Neural progenitor cell (in vitro differentiated cells): Measurements from ENCODE around the gene RAB34. TPM values are rescaled to one million over a fixed set of nuclear protein-coding genes. Genes with fewer than 3 reads are reported as not detected.
"Not testable (repeated sequence)": the region's sequence is repeated elsewhere in the genome, so short reads cannot be mapped to it uniquely, and the experiment has no call there.

ENCODE experiments used
- DNase-seq: peaks from one replicate; pipeline ENCODE4 v3.0.0-alpha.2; 2016; ENCODE audit warnings: low spot score
- H2AFZ ChIP-seq: fragments of 200-600 bp; sonication (generic); replicated peaks from 2 replicates; pipeline ENCODE4 v1.6.1; 2016; ENCODE audit warnings: antibody characterized with exemption
- H3F3A ChIP-seq: fragments of 200-600 bp; sonication (generic); 2 replicates; pipeline ENCODE4 v1.6.1; 2016; ENCODE audit warnings: antibody characterized with exemption, low read depth
- H3K27ac ChIP-seq: fragments of 200-600 bp; sonication (generic); 2 replicates; pipeline ENCODE4 v1.5.1; 2016; ENCODE audit warnings: mild to moderate bottlenecking
- H3K27me3 ChIP-seq: fragments of 200-600 bp; sonication (generic); 2 replicates; pipeline ENCODE4 v1.6.1; 2016; ENCODE audit warnings: mild to moderate bottlenecking, moderate library complexity
- H3K36me3 ChIP-seq: fragments of 200-600 bp; sonication (generic); 2 replicates; pipeline ENCODE4 v1.5.1; 2016
- H3K4me1 ChIP-seq: fragments of 200-600 bp; sonication (generic); 2 replicates; pipeline ENCODE4 v1.6.1; 2016; ENCODE audit warnings: mixed run types
- H3K4me2 ChIP-seq: fragments of 200-600 bp; sonication (generic); 2 replicates; pipeline ENCODE4 v1.6.1; 2016
- H3K4me3 ChIP-seq: fragments of 200-600 bp; sonication (generic); 2 replicates; pipeline ENCODE4 v1.5.1; 2016
- H3K79me2 ChIP-seq: fragments of 200-600 bp; sonication (generic); 2 replicates; pipeline ENCODE4 v1.6.1; 2016; ENCODE audit warnings: low read depth
- H3K9ac ChIP-seq: fragments of 200-600 bp; sonication (generic); 2 replicates; pipeline ENCODE4 v1.6.1; 2016
- H3K9me3 ChIP-seq: fragments of 200-600 bp; sonication (generic); 2 replicates; pipeline ENCODE4 v1.5.1; 2016; ENCODE audit warnings: low read depth
- H4K20me1 ChIP-seq: fragments of 200-600 bp; sonication (generic); 2 replicates; pipeline ENCODE4 v1.6.1; 2016; ENCODE audit warnings: low read depth
- H3K27ac Mint-ChIP-seq: 3 replicates; pipeline ENCODE4 v1.8.0; 2021; ENCODE audit warnings: mixed read lengths
- H3K27me3 Mint-ChIP-seq: 2 replicates; pipeline ENCODE4 v1.8.0; 2022; ENCODE audit warnings: low read depth, mild to moderate bottlenecking, inconsistent platforms, moderate library complexity, mixed read lengths; ENCODE audit not compliant: insufficient read depth
- H3K36me3 Mint-ChIP-seq: 3 replicates; pipeline ENCODE4 v1.8.0; 2021; ENCODE audit warnings: mixed read lengths
- H3K4me1 Mint-ChIP-seq: 3 replicates; pipeline ENCODE4 v1.8.0; 2021; ENCODE audit warnings: mixed read lengths
- H3K4me3 Mint-ChIP-seq: 3 replicates; pipeline ENCODE4 v1.8.0; 2021; ENCODE audit warnings: mild to moderate bottlenecking, moderate library complexity, mixed read lengths
- H3K9me3 Mint-ChIP-seq: 3 replicates; pipeline ENCODE4 v1.8.0; 2020; ENCODE audit warnings: mixed read lengths
- EZH2 ChIP-seq: fragments of 200-600 bp; sonication (generic); IDR thresholded peaks from 2 replicates; pipeline ENCODE4 v1.6.1; 2017; ENCODE audit warnings: antibody characterized with exemption, mild to moderate bottlenecking, moderate library complexity
- EZH2phosphoT487 ChIP-seq: fragments of 200-600 bp; sonication (generic); IDR thresholded peaks from 2 replicates; pipeline ENCODE4 v1.6.1; 2017; ENCODE audit warnings: antibody characterized with exemption
- total RNA-seq: library from RNA; depleted of rRNA; stranded (reverse); fragments of >200 nt; gene quantifications from 2 replicates; pipeline ENCODE4 v1.2.3, GENCODE V29; 2015; ENCODE audit warnings: low replicate concordance
- TF ChIP-seq, protein P1 (sequence below): fragments of 200-600 bp; sonication (generic); IDR thresholded peaks from 2 replicates; pipeline ENCODE4 v1.5.1; 2017; ENCODE audit warnings: antibody characterized with exemption, mild to moderate bottlenecking

Gene RAB34
- total RNA-seq, 1 donor from 2014 or later: 82.8 TPM

DNA sequence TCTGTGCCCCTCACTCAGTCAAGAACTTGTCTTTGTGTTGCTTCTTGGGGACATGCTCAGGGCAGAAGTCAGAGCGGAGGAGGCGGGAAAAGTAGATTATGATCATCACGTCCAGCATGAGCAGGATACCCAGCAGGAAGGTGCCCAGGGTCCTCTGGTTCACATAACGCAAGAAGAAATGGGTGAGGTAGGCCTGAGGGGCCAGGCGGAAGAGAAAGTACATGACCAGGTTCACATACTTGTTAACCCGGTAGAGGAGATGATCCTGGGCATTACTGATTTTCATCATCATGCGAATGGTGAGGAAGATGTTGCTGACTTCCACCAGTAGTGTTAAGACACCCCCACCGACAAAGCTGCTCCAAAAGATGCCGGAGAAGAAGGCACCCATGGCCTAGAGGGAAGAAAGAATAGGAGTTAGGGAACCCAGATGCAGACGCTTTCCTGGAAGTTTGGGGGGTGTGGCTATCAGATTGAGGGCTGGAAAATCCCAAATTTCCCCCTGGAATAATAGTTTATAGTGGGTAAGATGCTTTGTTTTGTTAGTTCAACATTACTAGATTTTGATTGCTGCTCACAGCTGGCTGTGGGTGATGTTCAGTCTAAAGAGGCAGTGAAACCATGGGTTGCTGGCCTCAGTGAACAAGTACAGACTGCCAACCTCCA lies 7.0 kb upstream of the RAB34 start:
- no peak for DNase-seq
- H3K27me3 Mint-ChIP-seq: no peaks in the 10 kb centered on the region
- peak overlapping the region; percentile 85 for H3K4me2 ChIP-seq
- H3K4me3 ChIP-seq: peak overlapping the region; percentile 69
- H3K36me3 ChIP-seq: peaks cover 7% of the 10 kb centered on the region
- peak overlapping the region; percentile 90 for H3K4me3 Mint-ChIP-seq
- H3K27me3 ChIP-seq: no peaks in the 10 kb centered on the region
- H3K9me3 Mint-ChIP-seq: no peaks in the 10 kb centered on the region
- H3F3A ChIP-seq: peaks cover 83% of the 10 kb centered on the region
- no peaks in the 10 kb centered on the region for H3K9me3 ChIP-seq
- TF ChIP-seq, protein P1, sequence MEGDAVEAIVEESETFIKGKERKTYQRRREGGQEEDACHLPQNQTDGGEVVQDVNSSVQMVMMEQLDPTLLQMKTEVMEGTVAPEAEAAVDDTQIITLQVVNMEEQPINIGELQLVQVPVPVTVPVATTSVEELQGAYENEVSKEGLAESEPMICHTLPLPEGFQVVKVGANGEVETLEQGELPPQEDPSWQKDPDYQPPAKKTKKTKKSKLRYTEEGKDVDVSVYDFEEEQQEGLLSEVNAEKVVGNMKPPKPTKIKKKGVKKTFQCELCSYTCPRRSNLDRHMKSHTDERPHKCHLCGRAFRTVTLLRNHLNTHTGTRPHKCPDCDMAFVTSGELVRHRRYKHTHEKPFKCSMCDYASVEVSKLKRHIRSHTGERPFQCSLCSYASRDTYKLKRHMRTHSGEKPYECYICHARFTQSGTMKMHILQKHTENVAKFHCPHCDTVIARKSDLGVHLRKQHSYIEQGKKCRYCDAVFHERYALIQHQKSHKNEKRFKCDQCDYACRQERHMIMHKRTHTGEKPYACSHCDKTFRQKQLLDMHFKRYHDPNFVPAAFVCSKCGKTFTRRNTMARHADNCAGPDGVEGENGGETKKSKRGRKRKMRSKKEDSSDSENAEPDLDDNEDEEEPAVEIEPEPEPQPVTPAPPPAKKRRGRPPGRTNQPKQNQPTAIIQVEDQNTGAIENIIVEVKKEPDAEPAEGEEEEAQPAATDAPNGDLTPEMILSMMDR: no peak
- TF ChIP-seq EZH2phosphoT487: no peak
- no peak for TF ChIP-seq EZH2
- peaks cover 58% of the 10 kb centered on the region for H4K20me1 ChIP-seq
- no peak overlapping the region for H3K9ac ChIP-seq
- no peak overlapping the region for H3K27ac ChIP-seq
- peaks cover 26% of the 10 kb centered on the region for H3K36me3 Mint-ChIP-seq
- H2AFZ ChIP-seq: no peak overlapping the region
- H3K27ac Mint-ChIP-seq: no peak overlapping the region
- peaks cover 53% of the 10 kb centered on the region for H3K79me2 ChIP-seq
- peaks cover 57% of the 10 kb centered on the region for H3K4me1 Mint-ChIP-seq
- H3K4me1 ChIP-seq: peaks cover 36% of the 10 kb centered on the region

DNA sequence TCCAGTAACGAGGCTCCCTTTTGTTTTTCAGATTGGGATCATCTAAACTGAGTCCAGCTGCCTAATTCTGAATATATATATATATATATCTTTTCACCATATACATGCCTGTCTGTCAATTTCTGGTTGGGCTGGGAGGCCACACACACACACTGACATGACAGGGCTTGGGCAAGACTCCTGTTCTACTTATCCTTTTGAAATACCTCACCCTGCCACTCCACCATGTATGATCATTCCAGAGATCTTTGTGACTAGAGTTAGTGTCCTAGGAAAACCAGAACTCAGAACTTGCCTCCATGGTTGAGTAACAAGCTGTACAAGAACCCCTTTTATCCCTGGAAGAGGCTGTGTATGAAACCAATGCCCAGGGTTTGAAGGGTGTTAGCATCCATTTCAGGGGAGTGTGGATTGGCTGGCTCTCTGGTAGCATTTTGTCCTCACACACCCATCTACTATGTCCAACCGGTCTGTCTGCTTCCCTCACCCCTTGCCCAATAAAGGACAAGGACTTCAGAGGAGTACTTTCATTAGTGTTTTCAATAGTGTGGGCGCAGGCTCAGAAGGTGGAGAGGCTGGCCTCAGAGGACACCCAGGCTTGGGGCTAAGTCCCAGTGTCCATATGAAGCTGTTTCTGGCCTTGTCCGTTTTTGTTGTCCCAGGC lies 6.3 kb upstream of the RAB34 start:
- H3K4me2 ChIP-seq, H3K27me3 ChIP-seq, H3K36me3 ChIP-seq, H3K27ac ChIP-seq, H3K27me3 Mint-ChIP-seq, H2AFZ ChIP-seq, DNase-seq, H3K27ac Mint-ChIP-seq, H3K9me3 Mint-ChIP-seq, H3K4me3 ChIP-seq, H3K9ac ChIP-seq, H3K9me3 ChIP-seq: not testable (repeated sequence)
- H3K36me3 Mint-ChIP-seq: peaks cover 26% of the 10 kb centered on the region
- Histone ChIP-seq H3K4me1 (peaks cover 36% of the 10 kb centered on the region), H4K20me1 (peaks cover 58% of the 10 kb centered on the region), H3K79me2 (peaks cover 53% of the 10 kb centered on the region), H3F3A (peaks cover 87% of the 10 kb centered on the region)
- peaks cover 59% of the 10 kb centered on the region for H3K4me1 Mint-ChIP-seq
- peak overlapping the region; percentile 90 for H3K4me3 Mint-ChIP-seq

DNA sequence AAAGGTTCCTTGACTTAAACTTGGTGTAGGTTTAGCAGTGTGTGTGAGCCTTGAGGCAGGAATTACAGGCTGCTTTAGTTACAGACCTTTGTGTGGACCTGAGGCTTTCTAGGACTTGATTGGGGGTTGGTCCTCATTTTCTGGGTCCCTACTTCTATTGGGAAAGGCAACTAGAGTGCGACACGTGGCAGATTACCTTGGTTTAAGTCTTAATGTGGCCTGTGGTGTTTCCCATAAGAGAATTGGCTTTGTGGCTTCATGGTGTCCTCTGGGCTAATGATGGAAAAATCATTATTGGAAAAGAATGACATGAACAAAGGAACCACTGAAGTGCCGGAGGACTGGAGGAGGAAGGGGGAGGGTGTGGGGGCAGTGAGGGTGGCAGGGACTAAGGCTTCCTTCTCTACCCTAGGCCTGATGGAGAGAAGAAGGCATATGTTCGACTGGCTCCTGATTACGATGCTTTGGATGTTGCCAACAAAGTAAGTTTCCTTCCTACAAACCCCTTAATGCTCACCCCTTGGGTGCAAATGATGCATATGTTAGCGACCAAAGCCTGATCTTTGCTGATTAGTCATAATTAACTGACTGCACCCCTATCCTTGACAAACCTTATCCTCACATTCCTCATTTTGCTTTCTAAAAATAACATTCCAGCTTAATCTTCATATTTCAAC lies 5.6 kb upstream of the RAB34 start:
- H3K4me1 ChIP-seq: peaks cover 42% of the 10 kb centered on the region

More for the DNA sequence above, 5.6 kb upstream of the RAB34 start:
- Histone ChIP-seq H3K4me3 (no peak overlapping the region), H3F3A (peaks cover 90% of the 10 kb centered on the region), H4K20me1 (peaks cover 58% of the 10 kb centered on the region), H3K9ac (no peak overlapping the region), H2AFZ (no peak overlapping the region), H3K9me3 (no peaks in the 10 kb centered on the region), H3K27me3 (no peaks in the 10 kb centered on the region), H3K36me3 (peaks cover 7% of the 10 kb centered on the region), H3K27ac (no peak overlapping the region), H3K79me2 (peaks cover 53% of the 10 kb centered on the region), H3K4me2 (no peak overlapping the region)
- peak overlapping the region; percentile 28 for H3K4me3 Mint-ChIP-seq
- no peaks in the 10 kb centered on the region for H3K9me3 Mint-ChIP-seq
- H3K36me3 Mint-ChIP-seq: peaks cover 26% of the 10 kb centered on the region
- peaks cover 4% of the 10 kb centered on the region for H3K27me3 Mint-ChIP-seq
- DNase-seq: no peak
- H3K27ac Mint-ChIP-seq: no peak overlapping the region
- H3K4me1 Mint-ChIP-seq: peaks cover 62% of the 10 kb centered on the region
- TF ChIP-seq EZH2: no peak
- TF ChIP-seq EZH2phosphoT487: no peak
- TF ChIP-seq, protein P1: no peak
